ENCODE results near the gene SLC44A2. TPM values are rescaled to one million over a fixed set of nuclear protein-coding genes. Genes with fewer than 3 reads are reported as not detected.
A peak's percentile ranks its signal among the peaks of the same experiment; 100 is the strongest.

Gene SLC44A2
- total and polyA plus RNA-seq, 2 of the 8 experiments (the other 6 are each of a cell fraction or from before 2014, with no cell fraction given): 105 to 120 TPM

GRCh38 chr19:10625762-10626138 lies 397 bp downstream of the SLC44A2 start:
- H3K9me3 ChIP-seq (ENCODE audit: insufficient read depth in 2 of 2, low read depth in 1 of 2, low read length in 1 of 2): no peaks in the 10 kb centered on the region
- peak overlapping the region; percentile 89 for H4K91ac ChIP-seq (replicated peaks; ENCODE audit: insufficient read length, low read length)
- peaks cover 0 to 8% of the 10 kb centered on the region in 2 experiments; a peak in 2 of 4 replicates for H3K79me2 ChIP-seq (ENCODE audit: control insufficient read depth in 1 of 2, insufficient read depth in 2 of 2, low read length in 2 of 2)
- peak overlapping the region; percentile 93 for H2BK5ac ChIP-seq (ENCODE audit: low read depth, low read length)
- peaks cover 4 to 9% (median 8%) of the 10 kb centered on the region in 4 experiments for H3K4me1 ChIP-seq (replicated peaks in 1 of 4; ENCODE audit: control insufficient read depth in 3 of 4, insufficient read depth in 4 of 4, low read length in 3 of 4)
- ChIA-PET POLR2A (ENCODE audit: partially characterized antibody) (interaction anchor here (0.6 to 3.8 kb wide), 20 partner anchors 9 to 84 kb away, joined by 3 to 26 read pairs (median 4); no protein-coding TSS in a partner anchor), CTCF (ENCODE audit: partially characterized antibody) (interaction anchor here (1.4 to 4.0 kb wide), 3 partner anchors 18 to 56 kb away, joined by 3 to 31 read pairs (median 18); no protein-coding TSS in a partner anchor)
- DNase-seq (ENCODE audit: low read depth in 1 of 2, low spot score in 2 of 2): no peak
- H2BK15ac ChIP-seq (ENCODE audit: low read length): no peak overlapping the region
- H3K79me1 ChIP-seq (ENCODE audit: low read depth, low read length): peaks cover 3% of the 10 kb centered on the region
- 11% methylated on average over 6 of the region's 10 CpGs; no CpG with 5 or more reads in 1 of the 2 experiments for WGBS, 2 experiments (ENCODE audit: extremely low coverage in 1 of 2, insufficient coverage in 1 of 2, insufficient read length in 1 of 2, insufficient replicate concordance in 2 of 2, low coverage in 1 of 2, low lambda C conversion rate in 2 of 2, missing lambda C conversion rate in 1 of 2)
- H2AK5ac ChIP-seq (ENCODE audit: low read depth, low read length): 0 out of 2 replicates have a peak overlapping the region, but pooled peaks have one; percentile 39
- H3K4me2 ChIP-seq (ENCODE audit: insufficient read depth in 1 of 2, low read depth in 2 of 2, low read length in 2 of 2): peak overlapping the region; percentile 92 to 93
- H3K27me3 ChIP-seq (replicated peaks in 1 of 4; ENCODE audit: control insufficient read depth in 3 of 4, extremely low read depth in 1 of 4, insufficient read depth in 3 of 4, low read length in 3 of 4): no peaks in the 10 kb centered on the region
- TF ChIP-seq POLR2A (IDR thresholded peaks at IDR 0.05; ENCODE audit: control extremely low read depth in 1 of 2, low read depth in 2 of 2, low read length in 2 of 2): peak in 1 of 2 experiments; percentile 81; a peak in 1 of 3 replicates
- 0 out of 4 replicates have a peak, but pooled peaks of 1 of the 2 experiments have one; percentile 2 for TF ChIP-seq SIN3A (conservative IDR thresholded peaks at IDR 0.05 in 1 of 2, IDR thresholded peaks at IDR 0.05 in 1 of 2; ENCODE audit: low read depth in 1 of 2, low read length in 2 of 2)
- no peak for TF ChIP-seq POU5F1 (IDR thresholded peaks at IDR 0.05; ENCODE audit: low read depth, low read length)
- no peak for TF ChIP-seq MAX (IDR thresholded peaks at IDR 0.05)
- TF ChIP-seq SAP30 (IDR thresholded peaks at IDR 0.05; ENCODE audit: insufficient read depth, insufficient replicate concordance, low read length): no peak
- TF ChIP-seq KDM5A (IDR thresholded peaks at IDR 0.05; ENCODE audit: low read length): no peak
- peak overlapping the region; percentile 87 for H3K18ac ChIP-seq (ENCODE audit: extremely low read depth, low read length)
- H3K23me2 ChIP-seq (ENCODE audit: low read depth, low read length): peaks cover 9% of the 10 kb centered on the region; the same call in 1 of the 2 replicates
- H2AFZ ChIP-seq (ENCODE audit: low read length): no peak overlapping the region
- H3K23ac ChIP-seq (ENCODE audit: insufficient read length): peak overlapping the region; percentile 99
- H3K27ac ChIP-seq (ENCODE audit: low read depth, low read length): peak overlapping the region; percentile 83
- peak overlapping the region; percentile 99 for H4K8ac ChIP-seq (ENCODE audit: extremely low read depth, insufficient read depth, low read length)
- H3K9ac ChIP-seq (replicated peaks in 1 of 4; ENCODE audit: extremely low read depth in 1 of 4, low read depth in 3 of 4, low read length in 3 of 4): peak overlapping the region; percentile 83 to 96 (median 86)
- H2BK20ac ChIP-seq (ENCODE audit: low read length): no peak overlapping the region
- H3K4me3 ChIP-seq (ENCODE audit: extremely low read depth in 1 of 4, insufficient read depth in 2 of 4, low read depth in 3 of 4, low read length in 4 of 4): peak overlapping the region; percentile 84 to 92 (median 87)
- H3K56ac ChIP-seq (replicated peaks; ENCODE audit: insufficient read length, low read depth, low read length): peak overlapping the region; percentile 95
- H3K36me3 ChIP-seq (ENCODE audit: control insufficient read depth in 2 of 4, insufficient read depth in 4 of 4, low read length in 3 of 4): peaks cover 4 to 25% (median 19%) of the 10 kb centered on the region in 4 experiments; a peak in 6 of 8 replicates
- H3K4ac ChIP-seq (replicated peaks; ENCODE audit: insufficient read length, low read depth, low read length): peak overlapping the region; percentile 91
- H3K14ac ChIP-seq (ENCODE audit: insufficient read length): peak overlapping the region; percentile 97
- FAIRE-seq: no peak
- H4K20me1 ChIP-seq (replicated peaks in 1 of 2; ENCODE audit: control insufficient read depth in 1 of 2, insufficient read depth in 2 of 2, low read length in 2 of 2): no peaks in the 10 kb centered on the region
- peak overlapping the region; percentile 81 for H4K5ac ChIP-seq (ENCODE audit: insufficient read length, low read depth, low read length)
- H2BK12ac ChIP-seq (ENCODE audit: low read depth, low read length): peak overlapping the region; percentile 95; the same call in 1 of the 2 replicates
- H2BK120ac ChIP-seq (replicated peaks; ENCODE audit: low read depth, low read length): peak overlapping the region; percentile 54

All from H1 (cell line).